ENCODE measurements around the gene ITIH5. TPM values are rescaled to one million over a fixed set of nuclear protein-coding genes. Genes with fewer than 3 reads are reported as not detected.

ITIH5 gene
- total RNA-seq, 1 donor from 2014 or later, result 3.4 TPM

DNA sequence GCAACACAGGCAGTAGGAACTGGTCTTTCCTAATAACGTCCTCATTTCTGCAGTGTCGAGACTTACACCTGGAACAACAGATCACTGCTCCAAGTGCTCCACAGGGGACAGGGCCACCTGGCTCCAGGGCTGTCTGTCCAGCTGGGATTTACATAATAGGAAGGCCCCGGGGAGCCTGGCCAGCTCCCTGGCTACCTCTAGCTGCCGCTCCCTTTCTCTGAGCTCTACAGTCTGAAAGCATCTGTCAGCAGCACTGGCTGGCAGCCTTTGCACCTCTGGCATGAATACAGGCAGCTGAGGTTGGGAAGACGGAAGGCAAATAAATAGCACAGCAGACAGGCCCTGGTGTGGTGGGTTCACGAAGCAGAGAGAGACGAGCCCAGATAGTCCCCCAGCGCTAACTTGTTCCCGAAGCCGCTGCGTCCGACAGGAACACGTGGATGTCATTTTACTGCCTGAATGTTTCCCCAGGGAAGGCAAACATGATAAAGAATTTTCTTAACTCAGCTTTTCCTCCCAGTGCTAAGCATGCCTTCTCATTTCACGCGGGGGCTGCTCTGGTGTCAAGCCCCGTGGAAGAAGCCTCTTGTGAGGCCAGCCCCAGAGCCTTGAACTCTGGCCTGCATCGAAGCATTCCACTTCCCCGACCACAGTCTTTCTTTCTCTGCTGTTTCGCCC, 105.4 kb downstream of the ITIH5 start:
- TF ChIP-seq, protein P1, sequence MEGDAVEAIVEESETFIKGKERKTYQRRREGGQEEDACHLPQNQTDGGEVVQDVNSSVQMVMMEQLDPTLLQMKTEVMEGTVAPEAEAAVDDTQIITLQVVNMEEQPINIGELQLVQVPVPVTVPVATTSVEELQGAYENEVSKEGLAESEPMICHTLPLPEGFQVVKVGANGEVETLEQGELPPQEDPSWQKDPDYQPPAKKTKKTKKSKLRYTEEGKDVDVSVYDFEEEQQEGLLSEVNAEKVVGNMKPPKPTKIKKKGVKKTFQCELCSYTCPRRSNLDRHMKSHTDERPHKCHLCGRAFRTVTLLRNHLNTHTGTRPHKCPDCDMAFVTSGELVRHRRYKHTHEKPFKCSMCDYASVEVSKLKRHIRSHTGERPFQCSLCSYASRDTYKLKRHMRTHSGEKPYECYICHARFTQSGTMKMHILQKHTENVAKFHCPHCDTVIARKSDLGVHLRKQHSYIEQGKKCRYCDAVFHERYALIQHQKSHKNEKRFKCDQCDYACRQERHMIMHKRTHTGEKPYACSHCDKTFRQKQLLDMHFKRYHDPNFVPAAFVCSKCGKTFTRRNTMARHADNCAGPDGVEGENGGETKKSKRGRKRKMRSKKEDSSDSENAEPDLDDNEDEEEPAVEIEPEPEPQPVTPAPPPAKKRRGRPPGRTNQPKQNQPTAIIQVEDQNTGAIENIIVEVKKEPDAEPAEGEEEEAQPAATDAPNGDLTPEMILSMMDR (IDR thresholded peaks at IDR 0.05), result no peak
- H3K27me3 Mint-ChIP-seq (ENCODE audit: low read depth), result peaks cover 4% of the 10 kb centered on the region
- peaks cover 62% of the 10 kb centered on the region for H3K4me1 Mint-ChIP-seq (ENCODE audit: low read depth)
- H3K36me3 Mint-ChIP-seq (ENCODE audit: low read depth), result no peaks in the 10 kb centered on the region
- no peak for DNase-seq (ENCODE audit: low spot score)
- peaks cover 2% of the 10 kb centered on the region for H3K9me3 Mint-ChIP-seq (ENCODE audit: low read depth)
- H3K4me3 Mint-ChIP-seq (ENCODE audit: unreplicated experiment), result peak overlapping the region; percentile 42
- H3K27ac Mint-ChIP-seq (ENCODE audit: unreplicated experiment), result peak overlapping the region; percentile 90

DNA sequence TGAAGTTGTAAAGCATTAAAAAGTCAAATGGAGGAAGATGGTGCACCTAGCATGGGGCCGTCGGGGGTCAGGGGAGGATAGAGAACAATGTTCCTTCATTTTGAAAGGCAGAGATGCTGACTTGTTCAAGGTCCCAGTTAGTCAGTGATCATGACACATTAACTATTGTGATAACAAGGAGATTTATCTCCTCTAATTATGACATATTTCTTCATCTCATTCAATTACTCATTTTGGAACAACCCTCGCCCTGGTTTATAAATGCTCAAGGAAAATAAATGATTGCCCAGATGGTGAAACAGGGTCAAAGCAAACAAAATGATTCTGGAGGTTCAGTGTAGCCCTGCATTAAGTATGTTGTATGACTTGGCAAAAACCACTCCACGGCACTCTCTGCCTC, 106.2 kb downstream of the ITIH5 start:
- Mint-ChIP-seq H3K9me3 (ENCODE audit: low read depth) (peaks cover 2% of the 10 kb centered on the region), H3K36me3 (ENCODE audit: low read depth) (no peaks in the 10 kb centered on the region), H3K27me3 (ENCODE audit: low read depth) (peaks cover 4% of the 10 kb centered on the region), H3K4me1 (ENCODE audit: low read depth) (peaks cover 68% of the 10 kb centered on the region), H3K27ac (ENCODE audit: unreplicated experiment) (peak overlapping the region; percentile 57), H3K4me3 (ENCODE audit: unreplicated experiment) (no peak overlapping the region)
- TF ChIP-seq, protein P1 (IDR thresholded peaks at IDR 0.05), result no peak
- no peak for DNase-seq (ENCODE audit: low spot score)

DNA sequence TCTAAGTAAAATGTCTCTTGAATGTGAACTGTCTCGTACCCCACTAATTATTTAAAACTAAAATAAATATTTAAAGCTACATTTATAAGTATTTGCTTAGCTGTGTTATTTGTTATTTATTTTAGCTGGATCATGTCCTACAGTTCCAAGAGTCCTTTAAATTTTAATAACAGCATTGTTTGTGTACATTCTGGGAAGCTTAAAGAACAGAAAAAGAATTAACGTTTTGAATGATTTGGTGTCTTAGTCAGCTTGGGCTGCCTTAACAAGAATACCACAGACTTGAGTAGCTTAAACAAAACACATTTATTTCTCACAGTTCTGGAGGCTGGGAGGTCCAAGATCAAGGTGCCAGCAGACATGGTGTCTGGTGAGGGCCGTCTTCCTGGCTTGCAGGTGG, 107.4 kb downstream of the ITIH5 start:
- peaks cover 2% of the 10 kb centered on the region for H3K9me3 Mint-ChIP-seq (ENCODE audit: low read depth)
- TF ChIP-seq, protein P1 (IDR thresholded peaks at IDR 0.05), result no peak
- DNase-seq (ENCODE audit: low spot score), result no peak
- no peak overlapping the region for H3K4me3 Mint-ChIP-seq (ENCODE audit: unreplicated experiment)
- H3K36me3 Mint-ChIP-seq (ENCODE audit: low read depth), result no peaks in the 10 kb centered on the region
- peak overlapping the region; percentile 79 for H3K27ac Mint-ChIP-seq (ENCODE audit: unreplicated experiment)
- H3K4me1 Mint-ChIP-seq (ENCODE audit: low read depth), result peaks cover 74% of the 10 kb centered on the region
- H3K27me3 Mint-ChIP-seq (ENCODE audit: low read depth), result peaks cover 4% of the 10 kb centered on the region

DNA sequence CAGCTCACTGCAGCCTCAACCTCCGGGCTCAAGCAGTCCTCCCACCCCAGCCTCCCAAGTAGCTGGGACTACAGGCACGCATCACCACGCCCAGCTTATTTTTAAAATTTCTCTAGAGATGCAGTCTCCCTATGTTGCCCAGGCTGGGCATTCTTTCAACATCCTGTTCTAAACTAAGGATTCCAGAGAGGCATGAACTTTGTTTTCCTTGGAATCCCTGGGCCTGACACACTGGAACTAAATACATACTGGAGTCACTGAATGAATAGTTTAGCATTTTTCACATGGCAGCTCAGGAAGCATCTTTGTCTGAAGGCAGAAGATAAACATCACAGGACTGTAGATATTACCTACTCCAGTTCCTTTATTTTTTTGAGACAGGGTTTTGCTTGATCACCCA, 108.7 kb downstream of the ITIH5 start:
- Mint-ChIP-seq H3K27me3 (ENCODE audit: low read depth) (peaks cover 3% of the 10 kb centered on the region), H3K36me3 (ENCODE audit: low read depth) (no peaks in the 10 kb centered on the region), H3K4me3 (ENCODE audit: unreplicated experiment) (no peak overlapping the region), H3K27ac (ENCODE audit: unreplicated experiment) (peak overlapping the region; percentile 37), H3K9me3 (ENCODE audit: low read depth) (peaks cover 2% of the 10 kb centered on the region), H3K4me1 (ENCODE audit: low read depth) (peaks cover 66% of the 10 kb centered on the region)
- TF ChIP-seq, protein P1 (IDR thresholded peaks at IDR 0.05), result no peak
- DNase-seq (ENCODE audit: low spot score), result no peak

DNA sequence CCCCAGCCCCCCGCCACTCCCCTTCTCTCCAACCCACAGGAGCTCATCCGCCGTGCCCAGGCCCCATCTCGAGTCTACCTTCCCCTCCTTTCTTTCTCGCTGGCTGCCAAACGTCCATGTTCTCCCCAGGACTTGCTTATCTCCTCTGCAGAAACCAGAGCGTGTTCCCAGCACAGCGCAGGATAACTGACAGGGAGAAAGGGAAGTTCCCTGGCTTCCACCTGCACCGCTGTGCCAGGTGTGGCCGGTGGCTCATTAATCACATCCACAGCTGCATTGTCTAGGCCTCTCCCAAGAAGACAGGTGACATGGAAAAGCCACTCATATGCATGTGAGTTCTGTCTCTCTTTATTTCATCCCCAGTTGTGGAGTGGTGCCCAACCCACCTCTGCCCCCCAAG, 113.2 kb downstream of the ITIH5 start:
- H3K27ac Mint-ChIP-seq (ENCODE audit: unreplicated experiment), result no peak overlapping the region
- H3K9me3 Mint-ChIP-seq (ENCODE audit: low read depth), result no peaks in the 10 kb centered on the region
- H3K27me3 Mint-ChIP-seq (ENCODE audit: low read depth), result peaks cover 6% of the 10 kb centered on the region

More for the DNA sequence above, 113.2 kb downstream of the ITIH5 start:
- Mint-ChIP-seq H3K36me3 (ENCODE audit: low read depth) (no peaks in the 10 kb centered on the region), H3K4me3 (ENCODE audit: unreplicated experiment) (no peak overlapping the region), H3K4me1 (ENCODE audit: low read depth) (peaks cover 36% of the 10 kb centered on the region)
- no peak for DNase-seq (ENCODE audit: low spot score)
- TF ChIP-seq, protein P1 (IDR thresholded peaks at IDR 0.05), result no peak
